NB4 (cell line): ENCODE data around the gene C11orf16.

Experiments used
- CTCF ChIP-seq: IDR thresholded peaks from one replicate; pipeline ENCODE4 v1.5.1; 2012; ENCODE audit warnings: low read depth, low read length
- POLR2A ChIP-seq: IDR thresholded peaks from 2 replicates; pipeline ENCODE4 v1.6.1; 2011; ENCODE audit warnings: mild to moderate bottlenecking; ENCODE audit not compliant: insufficient read length; ENCODE audit errors: extremely low read depth

- TF ChIP-seq CTCF, result no peak
- TF ChIP-seq POLR2A, result no peak
Measured at GRCh38 chr11:8873741-8874405, 58.9 kb downstream of the C11orf16 start.
